Lower leg skin (tissue), 3 donors: Measurements from ENCODE around the gene OGG1.

Experiments used
- CTCF ChIP-seq, 3 donors: fragments of 450-650 bp; IDR thresholded peaks; one replicate each; pipeline ENCODE4 v1.5.1; 2016; ENCODE audit warnings: antibody characterized with exemption in 3 of 3, mild to moderate bottlenecking in 3 of 3, moderate library complexity in 2 of 3
- POLR2A ChIP-seq, 2 donors: fragments of 450-650 bp; IDR thresholded peaks; one replicate each; pipeline ENCODE4 v1.6.1; 2016 to 2017; ENCODE audit warnings: antibody characterized with exemption in 2 of 2, mild to moderate bottlenecking in 1 of 2, moderate library complexity in 1 of 2

GRCh38 chr3:9750556-9751411, 1.0 kb downstream of the OGG1 start:
- TF ChIP-seq CTCF (IDR thresholded peaks at IDR 0.05) (no peak), POLR2A (IDR thresholded peaks at IDR 0.05) (no peak)
